ENCODE results near the gene TMEM81. TPM values are rescaled to one million over a fixed set of nuclear protein-coding genes. Genes with fewer than 3 reads are reported as not detected.

TMEM81 gene
- total RNA-seq, 1 donor from 2014 or later, result 0.77 TPM

DNA sequence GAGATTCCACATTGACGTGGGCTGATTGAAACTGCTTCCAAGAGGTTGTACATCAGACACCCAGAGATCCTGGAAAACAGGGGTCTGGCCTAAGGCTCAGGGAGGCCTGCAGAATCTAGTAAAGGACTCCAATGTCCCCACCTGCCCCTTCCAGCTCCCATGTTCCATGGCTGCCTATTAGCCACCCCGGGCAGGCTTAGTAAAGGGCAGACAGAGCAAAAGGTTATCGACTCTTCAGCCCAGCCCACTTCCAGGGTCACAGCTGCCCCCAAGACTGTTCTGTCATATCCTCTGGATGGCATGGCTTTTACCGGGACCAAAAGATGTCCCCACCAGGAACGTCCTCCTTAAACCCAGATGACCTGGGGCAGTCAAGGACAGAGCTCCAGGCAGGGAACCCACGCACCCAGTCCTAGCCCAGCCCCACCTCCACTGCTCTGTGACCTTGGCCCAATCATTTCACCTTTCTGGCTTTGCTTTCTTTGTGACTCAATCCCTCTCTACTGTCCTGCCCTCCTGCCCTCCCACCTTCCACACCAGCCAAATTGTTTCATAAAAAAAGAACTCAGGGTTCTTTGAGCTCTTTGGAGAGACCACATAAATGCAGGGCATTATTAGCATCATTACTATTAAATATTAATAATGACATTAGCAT, 46.0 kb downstream of the TMEM81 start:
- DNase-seq (ENCODE audit: low read depth in 2 of 2), result no peak

DNA sequence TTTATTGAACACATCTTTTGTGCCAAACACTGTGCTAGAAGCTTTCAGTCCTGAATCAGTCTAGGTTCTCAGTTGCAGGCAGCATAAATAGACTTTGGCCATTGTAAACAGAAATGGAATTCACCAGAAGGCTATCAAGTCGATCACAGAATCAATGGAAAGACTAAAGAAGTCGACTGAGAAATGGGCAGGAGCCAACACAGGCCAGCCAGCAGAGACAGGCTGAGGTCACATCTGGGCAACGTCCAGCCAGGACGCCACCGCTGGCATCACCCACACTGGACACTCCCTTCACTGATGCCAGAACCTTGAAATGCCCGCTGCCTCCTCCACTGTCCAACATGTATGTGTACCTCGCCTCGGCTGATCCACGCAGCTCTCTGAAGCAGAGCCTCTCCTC, 46.7 kb downstream of the TMEM81 start:
- no peak for DNase-seq (ENCODE audit: low read depth in 2 of 2)

Other genes with a start within 250 kb of the TMEM81 start
- gene NFASC, start 213.6 kb downstream of the TMEM81 start, total RNA-seq, result under 0.01 and 0.13 TPM in 2 replicates
- gene CNTN2, start 41.2 kb downstream of the TMEM81 start, total RNA-seq, result not detected in 2 replicates
- 15.7 and 15.8 TPM in 2 replicates for gene RBBP5, start 37.5 kb upstream of the TMEM81 start, total RNA-seq
- 9.8 and 11.3 TPM in 2 replicates for gene DSTYK, start 127.2 kb upstream of the TMEM81 start, total RNA-seq
- gene TMCC2, start 143.5 kb upstream of the TMEM81 start, total RNA-seq, result 0.38 and 0.77 TPM in 2 replicates
- 3.1 and 3.5 TPM in 2 replicates for gene NUAK2, start 237.3 kb upstream of the TMEM81 start, total RNA-seq

Measured in dermis microvascular lymphatic vessel endothelial cell (primary cell).